ENCODE results near the gene COTL1. TPM values are rescaled to one million over a fixed set of nuclear protein-coding genes. Genes with fewer than 3 reads are reported as not detected.

Gene COTL1
- polyA plus RNA-seq, 4 donors = 65.9 to 144 (median 141) TPM

DNA sequence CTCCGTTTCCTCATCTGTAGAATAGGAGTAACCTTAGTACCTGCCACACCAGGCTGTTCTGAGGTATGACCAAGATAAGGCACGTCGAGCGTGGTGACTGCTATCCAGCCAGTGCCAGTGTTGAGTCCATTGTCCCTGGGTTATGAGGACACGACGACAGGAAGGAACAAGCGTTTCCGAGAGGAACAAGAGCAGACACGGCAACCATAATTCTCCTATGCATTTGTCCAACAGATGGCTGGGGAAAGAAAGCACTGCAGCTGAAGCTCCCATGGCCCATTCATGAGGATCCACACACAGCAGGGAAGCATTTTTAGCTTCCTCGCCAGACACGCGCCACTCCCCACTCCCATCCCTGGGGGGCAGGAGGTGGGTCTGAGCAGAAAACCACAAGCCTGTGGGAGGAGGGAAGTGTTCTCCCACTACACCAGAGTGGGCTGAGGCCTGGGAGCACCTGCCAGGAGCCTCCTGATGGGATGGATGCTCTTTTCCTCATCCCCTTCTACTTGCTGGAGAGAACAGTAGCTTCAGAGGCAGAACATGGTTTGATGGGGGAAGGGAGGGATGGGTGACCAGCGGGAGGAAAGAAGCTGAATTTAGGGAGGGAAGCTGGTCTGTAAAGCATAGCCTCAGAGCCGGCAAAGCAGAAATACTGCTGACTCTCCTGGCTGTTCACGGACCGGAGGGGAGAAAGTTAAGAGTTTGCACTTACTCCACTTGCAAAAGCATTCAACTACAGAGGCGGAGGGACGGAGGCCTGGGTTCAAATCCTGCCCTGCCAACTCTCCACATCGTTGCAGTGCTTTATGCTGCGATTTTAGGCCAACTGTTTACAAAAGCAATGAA is 2.7 kb downstream of the COTL1 start:
- DNase-seq (ENCODE audit: low read depth in 4 of 4, low spot score in 3 of 4) = no peak

DNA sequence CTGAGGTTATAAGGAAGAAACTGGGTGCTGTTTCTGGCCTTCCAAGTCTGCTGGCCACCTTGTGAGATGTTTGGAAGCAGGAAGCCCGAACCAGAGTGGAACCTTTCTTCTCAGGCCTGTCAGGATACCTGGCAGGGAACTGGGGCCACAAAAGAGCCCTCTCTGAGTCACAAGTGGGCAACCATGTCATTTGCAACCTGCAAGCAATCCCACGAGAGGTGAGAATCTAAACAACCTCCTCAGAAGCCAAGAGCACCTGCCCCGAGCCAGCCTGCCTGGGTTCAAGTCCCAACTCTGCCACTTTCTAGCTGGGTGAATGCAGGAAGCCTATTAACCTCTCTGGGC is 3.3 kb downstream of the COTL1 start:
- DNase-seq (ENCODE audit: low read depth in 4 of 4, low spot score in 3 of 4) = no peak

DNA sequence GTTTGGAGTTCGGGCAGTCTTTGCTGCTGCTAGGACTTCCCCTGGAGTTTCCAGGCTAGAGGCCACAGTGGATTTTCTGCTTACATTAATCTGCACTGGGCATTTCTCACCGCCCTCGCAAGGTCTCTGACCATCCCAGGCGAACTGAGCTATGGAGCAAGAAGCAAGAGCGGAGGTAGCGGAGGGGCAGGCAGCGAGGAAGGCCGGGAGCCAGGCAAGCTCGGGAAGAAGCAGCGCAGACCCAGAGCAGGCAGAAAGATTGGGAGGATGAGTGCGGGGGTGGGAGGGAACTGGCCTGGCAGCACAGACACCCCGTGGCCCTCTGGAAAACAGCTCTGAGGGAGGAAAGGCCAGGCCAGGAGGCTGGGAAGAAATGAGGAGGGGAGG is 3.8 kb downstream of the COTL1 start:
- no peak for DNase-seq (ENCODE audit: low read depth in 4 of 4, low spot score in 3 of 4)

DNA sequence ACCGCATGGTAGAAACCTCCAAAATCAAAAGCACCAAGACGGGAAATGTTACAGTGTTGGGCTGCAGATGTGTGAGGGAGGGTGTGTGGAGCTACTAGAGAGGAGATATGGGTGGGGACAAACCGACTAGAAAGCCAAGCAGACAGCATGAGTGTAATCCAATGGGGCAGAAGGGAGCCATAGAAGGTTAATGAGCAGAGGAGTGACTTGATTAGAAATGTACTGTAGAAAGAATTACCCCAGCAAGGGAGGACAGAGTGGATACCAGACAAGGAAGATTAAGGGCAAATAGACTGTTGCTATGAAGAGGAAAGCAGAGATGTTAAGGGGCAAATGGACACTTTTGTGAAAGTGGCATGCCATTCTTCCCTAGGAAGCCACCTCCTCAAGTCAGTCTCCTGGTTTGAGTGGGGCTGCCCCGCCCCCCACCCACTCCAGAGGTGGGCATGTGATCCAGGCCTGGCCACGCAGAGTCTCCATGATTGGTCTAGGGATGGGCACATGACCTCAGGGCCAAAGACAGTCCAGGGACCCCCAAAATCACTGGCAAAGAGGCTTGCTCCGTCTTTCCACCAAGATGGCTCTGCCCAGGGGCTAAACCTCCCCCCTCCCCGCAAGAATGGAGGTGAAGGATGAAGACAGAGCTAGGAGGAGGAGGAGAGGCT is 4.3 kb downstream of the COTL1 start:
- no peak for DNase-seq (ENCODE audit: low read depth in 4 of 4, low spot score in 3 of 4)

DNA sequence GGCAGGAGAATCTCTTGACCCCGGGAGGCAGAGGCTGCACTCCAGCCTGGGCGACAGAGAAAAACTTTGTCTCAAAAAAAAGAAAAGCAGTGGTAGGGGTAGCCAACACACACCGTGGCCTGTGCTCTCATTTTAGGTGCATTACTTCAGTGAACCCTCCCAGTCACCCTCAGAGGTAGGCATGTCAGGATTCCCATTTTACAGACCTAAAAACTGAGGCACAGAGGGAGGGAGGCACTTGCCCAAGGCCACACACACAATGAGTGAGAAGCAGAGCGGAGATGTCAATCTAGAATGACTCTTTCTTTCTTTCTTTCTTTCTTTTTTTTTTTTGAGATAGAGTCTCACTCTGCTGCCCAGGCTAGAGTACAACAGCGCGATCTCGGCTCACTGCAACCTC is 5.2 kb downstream of the COTL1 start:
- DNase-seq (ENCODE audit: low read depth in 4 of 4, low spot score in 3 of 4) = no peak

DNA sequence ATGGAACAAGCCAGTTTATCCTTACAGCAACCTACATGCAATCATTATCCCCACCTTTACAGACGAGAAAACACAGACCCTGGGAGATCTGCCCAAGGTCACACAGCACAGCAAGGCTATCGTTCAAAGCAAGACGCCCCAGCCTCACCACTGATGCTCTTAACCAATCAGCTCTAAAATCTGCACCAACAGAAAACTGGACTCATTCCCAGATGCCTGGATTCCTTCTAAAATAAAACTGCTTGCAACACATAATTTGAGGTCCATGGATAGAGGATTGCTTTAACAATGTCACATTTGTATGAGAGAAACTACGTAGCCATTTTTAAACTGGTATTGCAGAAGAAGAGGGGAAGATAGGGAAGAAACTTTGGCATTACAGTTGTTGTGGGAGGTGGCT is 6.8 kb downstream of the COTL1 start:
- no peak for DNase-seq (ENCODE audit: low read depth in 4 of 4, low spot score in 3 of 4)

DNA sequence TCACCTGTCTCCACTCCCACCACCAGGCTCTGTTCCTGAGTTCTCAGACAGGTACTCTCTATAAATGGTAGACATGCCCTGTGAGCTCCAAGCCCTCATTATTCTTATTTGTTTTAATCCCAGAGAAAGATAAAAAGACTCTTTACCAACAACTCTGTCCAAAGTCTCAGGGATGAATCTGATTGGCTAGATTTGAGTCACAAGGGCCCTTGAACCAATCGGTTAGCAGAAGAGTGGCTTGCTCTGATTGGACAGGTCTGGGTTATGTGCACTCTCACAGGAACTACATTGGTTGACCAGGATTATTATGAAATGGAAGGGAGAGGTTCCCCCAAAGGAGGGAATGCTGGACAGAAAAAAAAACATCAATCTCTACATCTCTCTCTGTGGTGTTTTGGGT is 7.5 kb downstream of the COTL1 start:
- no peak for DNase-seq (ENCODE audit: low read depth in 4 of 4, low spot score in 3 of 4)

DNA sequence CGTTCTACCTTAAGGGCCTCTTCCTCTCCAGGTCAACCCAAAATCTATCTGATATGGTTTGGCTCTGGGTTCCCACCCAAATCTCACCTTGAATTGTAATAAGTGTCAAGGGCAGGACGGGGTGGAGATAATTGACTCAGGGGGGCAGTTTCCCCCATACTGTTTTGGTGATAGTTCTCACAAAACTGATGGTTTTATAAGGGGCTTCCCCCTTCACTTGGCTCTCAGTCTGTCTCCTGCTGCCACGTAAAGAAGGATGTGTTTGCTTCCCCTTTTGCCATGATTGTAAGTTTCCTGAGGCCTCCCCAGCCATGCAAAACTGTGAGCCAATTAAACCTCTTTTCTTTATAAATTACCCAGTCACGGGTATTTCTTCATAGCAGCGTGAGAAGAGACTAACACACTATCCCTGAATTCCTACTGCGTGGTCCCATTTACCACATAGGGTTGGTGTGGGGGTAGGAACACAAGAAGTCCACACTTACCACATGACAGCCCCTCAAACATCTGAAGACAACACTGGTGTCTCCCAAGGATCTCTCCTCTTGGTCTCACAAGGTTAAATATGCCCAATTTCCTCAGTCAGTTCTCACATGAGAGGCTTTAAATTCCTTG is 8.2 kb downstream of the COTL1 start:
- DNase-seq (ENCODE audit: low read depth in 4 of 4, low spot score in 3 of 4) = no peak

DNA sequence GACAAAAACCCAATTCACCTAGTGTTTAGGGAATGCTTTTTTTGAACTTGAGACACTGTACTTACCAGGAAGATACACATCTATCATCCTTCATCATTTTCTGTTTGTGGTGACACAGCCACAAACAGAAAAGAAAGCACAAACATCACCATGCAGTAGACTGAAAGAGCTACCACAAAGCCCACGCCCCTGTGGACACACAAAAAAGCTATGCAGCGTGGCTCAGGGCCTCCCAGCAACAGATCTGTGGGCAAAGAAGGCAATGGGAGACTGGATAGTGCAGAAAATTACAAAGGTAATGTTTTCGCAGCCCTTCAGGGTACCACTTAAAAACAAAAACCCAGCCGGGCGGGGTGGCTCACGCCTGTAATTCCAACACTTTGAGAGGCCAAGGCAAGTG is 9.6 kb downstream of the COTL1 start:
- no peak for DNase-seq (ENCODE audit: low read depth in 4 of 4, low spot score in 3 of 4)

DNA sequence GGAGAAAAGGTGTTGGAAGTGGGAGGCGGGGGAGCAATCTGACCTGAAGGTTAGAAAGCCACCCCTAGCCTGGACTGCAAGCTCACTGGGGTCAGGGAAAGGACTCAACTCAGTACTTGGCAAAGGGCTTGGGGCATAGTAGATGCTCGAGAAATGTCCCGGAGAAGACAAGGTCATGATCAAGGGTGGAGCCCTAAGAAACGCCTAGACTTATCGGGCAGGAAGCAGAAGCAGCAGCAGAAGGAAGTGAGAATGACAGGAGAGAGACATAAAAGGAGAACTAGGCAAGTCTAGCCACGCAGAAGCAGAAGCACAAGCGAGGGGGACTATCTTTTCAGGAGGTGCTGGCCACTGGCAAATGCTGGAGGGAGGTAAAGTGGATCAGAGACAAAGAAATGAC is 10.2 kb downstream of the COTL1 start:
- no peak for DNase-seq (ENCODE audit: low read depth in 4 of 4, low spot score in 3 of 4)

DNA sequence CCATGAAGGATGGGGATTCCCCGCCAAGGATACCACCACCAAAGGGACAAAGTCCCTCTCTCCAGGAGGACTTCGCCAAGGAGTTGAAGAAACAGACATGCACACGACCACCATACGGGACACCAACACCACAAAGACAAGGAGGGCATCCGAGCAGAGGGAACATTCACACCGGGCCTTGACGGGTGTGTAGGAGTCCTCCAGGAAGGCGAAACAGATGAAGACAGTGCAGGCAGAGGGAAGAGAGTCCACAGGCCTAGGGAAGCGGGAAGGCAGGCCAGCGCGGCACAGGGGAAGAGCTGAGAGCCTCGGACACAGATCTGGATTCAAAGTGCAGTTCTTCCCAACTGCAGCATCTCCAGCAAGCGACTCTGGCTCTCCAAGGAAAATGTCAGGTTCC is 10.8 kb downstream of the COTL1 start:
- DNase-seq (ENCODE audit: low read depth in 4 of 4, low spot score in 3 of 4) = no peak

DNA sequence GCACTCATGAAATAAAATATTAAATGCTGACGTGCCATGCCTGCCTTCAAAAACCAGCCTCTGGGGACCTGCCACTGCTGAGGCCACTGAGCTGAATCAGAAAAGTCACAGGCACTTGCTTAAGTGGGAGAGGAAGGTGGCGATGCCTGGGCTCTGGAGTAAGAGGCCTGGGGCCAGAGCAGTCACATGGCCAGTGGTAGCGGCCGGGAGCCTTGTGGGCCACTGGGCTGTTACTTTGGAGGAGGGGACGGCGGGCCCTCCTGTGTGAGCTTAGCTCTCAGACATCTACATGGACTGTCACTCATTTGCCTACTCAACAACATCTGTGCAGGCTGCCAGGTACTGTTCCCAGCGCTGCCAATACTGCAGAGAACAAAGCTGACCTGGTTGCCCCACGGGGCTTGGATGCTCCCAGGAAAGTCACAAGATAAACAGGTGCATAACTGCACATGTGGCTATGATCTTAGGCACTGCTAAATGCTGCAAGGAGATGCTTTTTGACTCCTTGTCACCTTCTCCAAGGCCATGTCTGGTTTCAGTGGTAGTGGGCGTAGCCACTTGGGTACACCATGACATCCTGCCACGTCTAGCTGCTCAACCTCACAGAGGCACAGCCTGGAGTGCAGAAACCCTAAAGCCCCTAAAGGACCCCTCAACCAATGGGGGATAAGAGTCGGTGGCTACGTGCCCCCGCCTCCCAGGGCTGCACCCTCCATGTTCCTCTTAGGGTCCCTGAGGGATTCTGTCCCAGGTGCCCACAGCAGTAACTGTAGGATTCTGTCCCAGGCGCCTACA is 11.6 kb downstream of the COTL1 start:
- no peak for DNase-seq (ENCODE audit: low read depth in 4 of 4, low spot score in 3 of 4)

DNA sequence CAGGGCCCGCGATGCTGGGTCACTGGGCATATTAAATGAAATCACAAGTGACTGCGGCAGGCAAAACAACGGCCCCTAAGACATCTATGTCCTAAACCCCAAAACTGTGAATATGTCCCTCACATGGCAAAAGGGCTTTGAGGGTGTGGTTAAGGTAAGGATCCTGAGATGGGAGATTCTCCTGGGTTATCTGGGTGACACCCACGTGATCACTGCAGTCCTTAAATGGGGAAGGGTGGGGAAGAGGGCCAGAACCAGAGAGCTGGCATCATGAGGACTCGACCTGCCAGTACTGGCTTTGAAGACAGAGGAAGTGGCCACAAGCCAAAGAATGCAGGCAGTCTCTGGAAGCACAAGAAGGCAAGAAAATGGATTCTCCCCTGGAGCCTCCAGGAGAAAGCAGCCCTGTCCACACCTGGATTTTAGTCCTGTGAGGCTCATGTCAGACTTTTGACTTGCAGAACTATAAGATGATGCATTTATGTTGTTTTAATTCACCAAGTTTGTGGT is 12.5 kb downstream of the COTL1 start:
- no peak for DNase-seq (ENCODE audit: low read depth in 4 of 4, low spot score in 3 of 4)

DNA sequence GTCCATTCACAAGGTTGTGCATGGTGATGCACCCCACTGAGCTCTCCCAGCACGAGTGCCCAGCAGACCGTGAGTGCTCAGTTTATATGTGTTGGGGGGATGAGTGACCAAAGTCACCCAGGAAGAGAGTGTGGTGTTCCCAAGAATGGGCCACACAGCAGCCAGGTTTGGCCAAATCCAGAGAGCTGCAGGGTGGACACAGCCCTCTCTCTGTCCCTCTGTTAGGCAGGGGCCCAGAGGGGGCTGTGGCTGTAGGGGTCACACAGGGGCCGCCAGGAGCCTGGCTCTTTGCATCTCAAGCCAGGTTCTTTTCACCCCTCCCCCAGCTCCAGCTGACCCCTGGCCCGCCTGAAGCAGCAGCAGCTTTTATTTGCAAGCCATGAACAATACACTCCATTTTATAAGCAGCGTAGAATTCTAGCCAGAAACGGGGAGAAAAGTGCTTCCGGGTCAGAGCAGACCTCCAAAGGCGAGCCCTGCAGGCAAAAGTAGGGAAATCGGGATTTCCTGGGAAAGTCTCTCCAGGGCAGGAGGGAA is 13.3 kb downstream of the COTL1 start:
- no peak for DNase-seq (ENCODE audit: low read depth in 4 of 4, low spot score in 3 of 4)

DNA sequence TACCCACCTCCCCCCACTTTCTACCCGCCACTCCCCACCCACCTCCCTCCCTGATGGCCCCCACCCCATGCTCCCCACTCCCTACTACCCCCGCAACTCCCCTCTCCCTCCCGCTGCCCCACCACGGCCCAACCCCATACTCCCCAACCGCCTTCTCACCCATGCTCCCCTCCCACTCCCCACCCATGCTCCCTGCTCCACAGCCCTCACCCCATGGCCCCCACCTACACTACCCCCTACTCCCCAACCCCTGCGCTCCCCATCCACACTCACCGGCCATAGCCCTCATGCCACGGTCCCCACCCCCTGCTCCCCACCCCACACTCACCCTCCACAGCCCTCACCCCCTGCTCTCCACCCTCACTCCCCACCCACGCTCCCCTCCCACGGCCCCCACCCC is 13.9 kb downstream of the COTL1 start:
- DNase-seq (ENCODE audit: low read depth in 4 of 4, low spot score in 3 of 4) = no peak

DNA sequence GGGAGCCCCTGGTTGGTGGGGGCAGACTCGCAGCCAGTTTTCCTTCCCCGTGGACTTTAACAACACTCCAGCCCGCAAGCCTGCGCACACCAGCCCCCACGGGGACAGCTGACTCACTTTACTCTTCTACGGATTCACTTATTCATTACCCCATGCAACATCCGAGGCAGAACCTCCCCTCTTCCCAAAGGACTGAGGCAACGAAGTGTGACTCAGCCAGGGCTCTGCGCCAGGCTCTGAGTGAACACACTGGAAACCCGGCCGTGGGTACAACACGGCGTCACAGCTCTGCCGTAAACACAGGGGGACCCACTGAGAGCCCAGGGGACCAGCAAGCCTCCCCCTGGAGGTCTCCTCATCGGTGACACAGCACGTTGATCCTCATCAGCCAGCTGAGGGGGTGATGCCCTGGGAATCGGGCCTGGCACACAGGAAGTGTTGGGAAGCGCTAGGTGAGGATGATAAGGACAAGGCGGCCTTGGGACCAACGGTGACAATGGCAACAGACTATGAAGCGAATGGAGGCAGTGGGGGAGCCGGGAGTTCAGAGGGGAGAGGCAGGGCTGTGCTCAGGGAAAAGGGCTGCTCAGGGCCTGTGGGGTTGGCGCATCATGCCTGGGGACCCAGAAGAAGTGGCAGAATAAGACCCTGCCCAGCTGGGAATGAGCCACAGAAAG is 14.6 kb downstream of the COTL1 start:
- no peak for DNase-seq (ENCODE audit: low read depth in 4 of 4, low spot score in 3 of 4)

DNA sequence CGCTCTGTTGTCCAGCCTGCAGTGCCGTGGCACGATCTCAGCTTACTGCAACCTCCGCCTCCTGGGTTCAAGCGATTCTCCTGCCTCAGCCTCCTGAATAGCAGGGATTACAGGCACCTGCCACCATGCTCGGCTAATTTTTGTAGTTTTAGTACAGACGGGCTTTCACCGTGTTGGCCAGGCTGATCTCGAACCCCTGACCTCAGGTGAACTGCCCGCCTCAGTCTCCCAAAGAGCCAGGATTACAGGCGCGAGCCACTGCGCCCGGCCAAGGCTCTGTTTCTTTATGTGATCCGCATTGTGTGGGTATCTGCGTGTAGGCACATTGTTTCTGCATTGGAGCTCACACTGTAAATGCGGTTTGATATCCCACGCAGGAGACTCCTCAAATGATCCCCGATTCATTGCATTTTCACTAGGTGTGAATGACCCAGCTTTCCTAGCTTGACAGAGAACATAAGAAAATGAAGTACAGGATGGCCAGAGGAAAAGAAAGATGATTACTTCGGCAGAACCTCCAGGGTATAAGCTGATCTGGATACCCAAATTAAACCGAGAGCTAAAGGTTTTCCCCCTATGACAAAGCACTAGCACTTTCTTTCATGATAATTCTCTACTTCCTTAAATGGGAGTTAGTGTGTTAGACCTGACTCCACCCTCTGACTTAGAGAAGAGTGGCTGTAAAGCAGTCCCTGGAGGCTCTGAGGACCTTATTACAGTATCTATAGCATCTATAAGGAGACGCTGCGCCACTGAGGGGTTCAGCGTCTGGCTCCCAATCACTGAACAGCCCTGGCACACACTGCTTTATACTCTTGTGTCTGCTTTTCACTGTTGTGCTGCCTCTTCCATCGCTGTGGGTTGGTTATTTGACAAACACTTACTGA is 17.3 kb downstream of the COTL1 start:
- no peak for DNase-seq (ENCODE audit: low read depth in 4 of 4, low spot score in 3 of 4)

DNA sequence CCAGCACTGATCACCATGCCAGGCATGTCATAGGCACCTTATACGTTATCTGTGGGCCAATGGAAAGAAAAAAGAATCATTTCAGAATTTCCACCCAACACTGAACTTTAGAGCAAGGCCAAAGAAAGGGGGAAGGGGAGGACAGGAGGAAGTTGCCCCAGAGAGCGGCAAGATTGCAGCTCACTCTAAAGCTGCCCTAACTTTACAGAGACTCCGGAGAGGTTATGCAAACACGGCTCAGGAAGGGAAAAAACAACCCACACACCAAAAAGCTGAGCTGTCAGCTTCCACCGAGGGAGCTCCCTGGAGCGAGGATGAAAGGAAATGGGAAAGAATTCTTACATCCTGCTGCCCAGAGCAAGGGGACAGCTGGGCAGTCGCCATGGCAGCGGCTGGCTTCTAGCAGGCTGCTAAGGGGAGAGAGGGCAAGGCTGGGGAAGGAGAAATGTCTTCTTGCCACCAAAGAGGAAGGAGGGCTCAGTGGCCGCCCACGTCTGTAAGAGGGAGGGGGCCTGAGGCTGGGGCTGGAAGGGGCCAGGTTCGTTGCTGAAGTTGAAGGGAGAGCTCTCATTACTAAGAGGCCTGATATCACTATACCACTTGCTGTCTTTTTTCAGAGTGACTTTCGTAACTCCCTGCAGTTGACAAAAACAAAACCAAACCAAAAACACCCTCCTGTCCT is 18.2 kb downstream of the COTL1 start:
- peak in 1 of 4 donors; percentile 72 for DNase-seq (ENCODE audit: low read depth in 4 of 4, low spot score in 3 of 4)

DNA sequence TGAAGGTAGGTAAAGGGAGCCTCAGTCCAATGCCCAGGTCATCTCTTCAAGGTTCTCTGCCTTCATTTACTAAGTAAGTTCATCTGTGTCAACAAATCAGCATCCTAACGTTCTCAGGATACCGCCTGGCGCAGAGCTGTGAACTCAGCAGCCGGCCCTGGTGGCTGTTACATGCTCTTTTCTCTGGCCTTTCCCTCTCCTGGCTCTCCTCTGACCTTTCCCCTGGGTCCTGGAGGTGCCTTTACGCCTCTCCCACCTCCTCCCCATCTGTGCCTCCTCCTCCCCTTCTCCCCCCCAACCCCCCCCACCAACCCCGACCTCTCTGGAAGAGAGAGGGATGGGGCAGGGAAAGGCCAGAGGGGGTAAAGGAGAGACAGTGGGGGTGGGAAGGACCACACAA is 19.5 kb downstream of the COTL1 start:
- DNase-seq (ENCODE audit: low read depth in 4 of 4, low spot score in 3 of 4) = no peak
